Keratinocyte (primary cell): ENCODE results near the gene GRAP.

Source experiments
- EZH2 ChIP-seq: IDR thresholded peaks from one replicate; pipeline ENCODE4 v1.6.1; 2012; ENCODE audit warnings: inconsistent platforms, mild to moderate bottlenecking, low read length, moderate library complexity
- TF ChIP-seq, protein P1 (sequence below), 3 experiments: IDR thresholded peaks in 1 of 3; conservative IDR thresholded peaks in 1 of 3; optimal IDR thresholded peaks in 1 of 3; 2 replicates in 2 of 3; 3 replicates in 1 of 3; pipeline versions ENCODE3 to v1.5.1; 2011; ENCODE audit warnings: low read length in 3 of 3, mild to moderate bottlenecking in 3 of 3, moderate library complexity in 2 of 3, control low read depth in 1 of 3, inconsistent platforms in 1 of 3; ENCODE audit not compliant: insufficient read depth in 2 of 3; ENCODE audit errors: extremely low read depth in 1 of 3

DNA sequence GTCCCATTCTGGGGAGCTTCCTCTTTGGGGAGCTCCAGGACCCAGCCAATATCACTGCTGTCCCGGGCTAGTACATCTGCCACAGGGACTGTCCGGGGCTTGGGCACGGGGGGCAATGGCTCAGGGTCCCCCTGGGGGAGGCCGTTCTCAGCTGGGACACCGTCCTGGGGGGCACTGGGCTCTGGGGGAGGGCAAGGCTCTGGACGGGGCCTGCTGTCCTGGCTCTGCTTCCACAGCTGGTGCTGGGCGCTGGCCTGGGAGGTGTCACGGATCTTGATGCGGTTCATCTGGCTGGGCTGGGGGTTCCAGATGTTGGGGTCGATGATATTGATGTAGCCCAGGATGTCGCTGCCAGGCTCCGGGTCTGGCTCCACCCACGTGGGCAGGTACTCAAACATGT is 68.7 kb downstream of the GRAP start:
- no peak for TF ChIP-seq EZH2
- TF ChIP-seq, protein P1, sequence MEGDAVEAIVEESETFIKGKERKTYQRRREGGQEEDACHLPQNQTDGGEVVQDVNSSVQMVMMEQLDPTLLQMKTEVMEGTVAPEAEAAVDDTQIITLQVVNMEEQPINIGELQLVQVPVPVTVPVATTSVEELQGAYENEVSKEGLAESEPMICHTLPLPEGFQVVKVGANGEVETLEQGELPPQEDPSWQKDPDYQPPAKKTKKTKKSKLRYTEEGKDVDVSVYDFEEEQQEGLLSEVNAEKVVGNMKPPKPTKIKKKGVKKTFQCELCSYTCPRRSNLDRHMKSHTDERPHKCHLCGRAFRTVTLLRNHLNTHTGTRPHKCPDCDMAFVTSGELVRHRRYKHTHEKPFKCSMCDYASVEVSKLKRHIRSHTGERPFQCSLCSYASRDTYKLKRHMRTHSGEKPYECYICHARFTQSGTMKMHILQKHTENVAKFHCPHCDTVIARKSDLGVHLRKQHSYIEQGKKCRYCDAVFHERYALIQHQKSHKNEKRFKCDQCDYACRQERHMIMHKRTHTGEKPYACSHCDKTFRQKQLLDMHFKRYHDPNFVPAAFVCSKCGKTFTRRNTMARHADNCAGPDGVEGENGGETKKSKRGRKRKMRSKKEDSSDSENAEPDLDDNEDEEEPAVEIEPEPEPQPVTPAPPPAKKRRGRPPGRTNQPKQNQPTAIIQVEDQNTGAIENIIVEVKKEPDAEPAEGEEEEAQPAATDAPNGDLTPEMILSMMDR (optimal IDR thresholded peaks at IDR 0.05 in 1 of 3, IDR thresholded peaks at IDR 0.05 in 1 of 3, conservative IDR thresholded peaks at IDR 0.05 in 1 of 3; ENCODE audit: extremely low read depth in 1 of 3, insufficient read depth in 2 of 3, low read length in 3 of 3), result no peak
